HepG2 (cell line): ENCODE measurements around the gene FOXR1. TPM values are rescaled to one million over a fixed set of nuclear protein-coding genes. Genes with fewer than 3 reads are reported as not detected.

ENCODE experiments used
- ASH2L ChIP-seq: fragments of 300-600, 200-600 bp; sonication (generic); IDR thresholded peaks from 2 replicates; pipeline ENCODE4 v1.7.0; 2017; ENCODE audit warnings: low read depth, mild to moderate bottlenecking, moderate library complexity, mixed read lengths, low read length; ENCODE audit not compliant: insufficient read length
- CBFB ChIP-seq: sonication (generic); formaldehyde crosslinking; IDR thresholded peaks from 2 replicates; pipeline ENCODE4 v1.4.0; 2020; ENCODE audit warnings: missing genetic modification reagents
- GATA4 ChIP-seq: sonication (generic); IDR thresholded peaks from 2 replicates; pipeline ENCODE4 v1.6.1; 2016; ENCODE audit warnings: antibody characterized with exemption, low read depth, borderline replicate concordance
- GATAD2A ChIP-seq: IDR thresholded peaks from 2 replicates; pipeline ENCODE4 v1.6.1; 2016
- IRF2 ChIP-seq: IDR thresholded peaks from 2 replicates; pipeline ENCODE4 v1.6.1; 2018; ENCODE audit warnings: missing genetic modification reagents, missing compliant biosample characterization
- MATR3 ChIP-seq: sonication (generic); formaldehyde crosslinking; IDR thresholded peaks from 2 replicates; pipeline ENCODE4 v1.4.0; 2020; ENCODE audit warnings: missing genetic modification reagents
- PITX1 ChIP-seq: sonication (generic); formaldehyde crosslinking; IDR thresholded peaks from 2 replicates; pipeline ENCODE4 v1.5.1; 2020; ENCODE audit warnings: mild to moderate bottlenecking, missing genetic modification reagents
- REPIN1 ChIP-seq: sonication (generic); formaldehyde crosslinking; IDR thresholded peaks from 2 replicates; pipeline ENCODE4 v1.8.0; 2022; ENCODE audit warnings: missing genetic modification reagents, low read depth, mild to moderate bottlenecking, borderline replicate concordance
- SAFB2 ChIP-seq: sonication (generic); formaldehyde crosslinking; IDR thresholded peaks from 2 replicates; pipeline ENCODE4 v1.5.1; 2020; ENCODE audit warnings: missing genetic modification reagents, low read depth, mild to moderate bottlenecking, borderline replicate concordance
- SAP130 ChIP-seq: IDR thresholded peaks from 2 replicates; pipeline ENCODE4 v1.6.1; 2016; ENCODE audit warnings: low read depth
- ZFX ChIP-seq: sonication (generic); formaldehyde crosslinking; IDR thresholded peaks from 2 replicates; pipeline ENCODE4 v1.4.0; 2020; ENCODE audit warnings: mild to moderate bottlenecking, low read depth, missing genetic modification reagents, moderate library complexity
- ZNF468 ChIP-seq: sonication (generic); formaldehyde crosslinking; IDR thresholded peaks from 2 replicates; pipeline ENCODE4 v1.8.0; 2022; ENCODE audit warnings: mild to moderate bottlenecking, moderate library complexity, missing genetic modification reagents
- ZNF607 ChIP-seq: sonication (generic); formaldehyde crosslinking; IDR thresholded peaks from 2 replicates; pipeline ENCODE4 v1.5.1; 2020; ENCODE audit warnings: missing genetic modification reagents, mild to moderate bottlenecking, borderline replicate concordance
- polyA plus RNA-seq, 8 experiments: library from polyadenylated mRNA; depleted of rRNA in 3 of 8; stranded (reverse) in 7 of 8; unstranded in 1 of 8; fragments of >200 nt; fragmentation: Illumina TruSeq in 4 of 8; extraction: Trizol in 4 of 8; gene quantifications; 2 replicates each; pipeline versions ENCODE4 v1.2.1 to v1.2.3, GENCODE V29; 2011 to 2016; ENCODE audit warnings: low read depth in 4 of 8, missing spikeins in 1 of 8, mixed read lengths in 1 of 8; ENCODE audit not compliant: insufficient read depth in 1 of 8
- total RNA-seq, 5 experiments: library from RNA; depleted of rRNA; stranded (reverse); fragments of >200 nt; fragmentation: Illumina TruSeq; extraction: Trizol; gene quantifications; 2 replicates each; pipeline ENCODE4 v1.2.3, GENCODE V29; 2016; ENCODE audit warnings: low read depth in 1 of 5
- TF ChIP-seq, protein P1 (sequence below): sonication (generic); formaldehyde crosslinking; conservative IDR thresholded peaks from 2 replicates; pipeline ENCODE4 v1.8.0; 2022; ENCODE audit warnings: missing genetic modification reagents
- TF ChIP-seq, protein P2 (sequence below), 2 experiments: sonication (generic) in 1 of 2; formaldehyde crosslinking in 1 of 2; IDR thresholded peaks; 2 replicates each; pipeline versions ENCODE4 v1.5.1 to v1.6.1; 2011 to 2020; ENCODE audit warnings: borderline replicate concordance in 1 of 2, low read depth in 1 of 2, low read length in 1 of 2, mild to moderate bottlenecking in 1 of 2, missing genetic modification reagents in 1 of 2, moderate library complexity in 1 of 2
- TF ChIP-seq, protein P3 (sequence below): sonication (generic); formaldehyde crosslinking; IDR thresholded peaks from 2 replicates; pipeline ENCODE4 v1.9.0; 2021; ENCODE audit warnings: missing genetic modification reagents, mild to moderate bottlenecking, borderline replicate concordance
- TF ChIP-seq, protein P4 (sequence below): sonication (generic); formaldehyde crosslinking; IDR thresholded peaks from 2 replicates; pipeline ENCODE4 v1.5.1; 2020; ENCODE audit warnings: mild to moderate bottlenecking, missing genetic modification reagents, moderate library complexity

FOXR1 gene
- total and polyA plus RNA-seq, 2 of the 13 experiments (the other 11 are each of a cell fraction or from before 2014, with no cell fraction given), result not detected

DNA sequence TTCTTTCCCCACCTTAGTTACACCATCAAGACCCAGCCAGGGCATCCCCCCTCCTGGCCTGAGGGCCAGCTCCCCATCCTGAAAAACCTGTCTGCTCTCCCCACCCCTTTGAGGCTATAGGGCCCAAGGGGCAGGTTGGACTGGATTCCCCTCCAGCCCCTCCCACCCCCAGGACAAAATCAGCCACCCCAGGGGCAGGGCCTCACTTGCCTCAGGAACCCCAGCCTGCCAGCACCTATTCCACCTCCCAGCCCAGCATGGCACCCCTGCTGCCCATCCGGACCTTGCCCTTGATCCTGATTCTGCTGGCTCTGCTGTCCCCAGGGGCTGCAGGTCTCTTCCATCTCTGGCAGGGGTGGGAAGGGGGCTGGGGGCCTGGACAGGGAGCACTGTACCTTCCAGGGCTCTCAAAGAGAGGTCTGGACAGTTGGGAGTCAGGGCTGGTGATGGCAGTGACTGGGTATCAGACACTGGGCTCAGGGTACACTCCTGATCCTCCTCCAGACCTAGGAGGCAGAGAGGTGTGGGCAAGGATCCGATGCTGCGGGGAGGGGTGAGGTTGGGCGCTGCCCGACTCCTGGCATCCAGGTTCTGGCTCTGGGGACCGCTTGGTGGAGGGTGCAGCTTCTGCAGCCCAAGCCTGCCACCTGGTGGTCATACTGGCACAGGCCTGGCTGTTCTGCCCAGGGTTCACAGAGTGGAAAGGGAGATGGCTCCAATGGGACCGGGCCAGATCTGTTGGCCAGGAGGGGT lies 15.3 kb upstream of the FOXR1 start, which contains the start of gene UPK2 (continued):
- TF ChIP-seq CBFB (CRISPR knock-in tag) (no peak), GATA4 (no peak), MATR3 (CRISPR knock-in tag) (no peak), PITX1 (CRISPR knock-in tag) (no peak), SAFB2 (no peak), ZNF468 (CRISPR knock-in tag) (no peak), SAP130 (peak; percentile 31; the same call in 1 of the 2 replicates), ZFX (peak; percentile 42; the same call in 1 of the 2 replicates), ASH2L (no peak), ZNF607 (CRISPR knock-in tag) (no peak), GATAD2A (CRISPR knock-in tag) (no peak), REPIN1 (CRISPR knock-in tag) (no peak), IRF2 (CRISPR knock-in tag) (peak; percentile 52; the same call in 1 of the 2 replicates)
- TF ChIP-seq, protein P1, sequence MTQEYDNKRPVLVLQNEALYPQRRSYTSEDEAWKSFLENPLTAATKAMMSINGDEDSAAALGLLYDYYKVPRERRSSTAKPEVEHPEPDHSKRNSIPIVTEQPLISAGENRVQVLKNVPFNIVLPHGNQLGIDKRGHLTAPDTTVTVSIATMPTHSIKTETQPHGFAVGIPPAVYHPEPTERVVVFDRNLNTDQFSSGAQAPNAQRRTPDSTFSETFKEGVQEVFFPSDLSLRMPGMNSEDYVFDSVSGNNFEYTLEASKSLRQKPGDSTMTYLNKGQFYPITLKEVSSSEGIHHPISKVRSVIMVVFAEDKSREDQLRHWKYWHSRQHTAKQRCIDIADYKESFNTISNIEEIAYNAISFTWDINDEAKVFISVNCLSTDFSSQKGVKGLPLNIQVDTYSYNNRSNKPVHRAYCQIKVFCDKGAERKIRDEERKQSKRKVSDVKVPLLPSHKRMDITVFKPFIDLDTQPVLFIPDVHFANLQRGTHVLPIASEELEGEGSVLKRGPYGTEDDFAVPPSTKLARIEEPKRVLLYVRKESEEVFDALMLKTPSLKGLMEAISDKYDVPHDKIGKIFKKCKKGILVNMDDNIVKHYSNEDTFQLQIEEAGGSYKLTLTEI (CRISPR knock-in tag), result no peak
- TF ChIP-seq, protein P2, sequence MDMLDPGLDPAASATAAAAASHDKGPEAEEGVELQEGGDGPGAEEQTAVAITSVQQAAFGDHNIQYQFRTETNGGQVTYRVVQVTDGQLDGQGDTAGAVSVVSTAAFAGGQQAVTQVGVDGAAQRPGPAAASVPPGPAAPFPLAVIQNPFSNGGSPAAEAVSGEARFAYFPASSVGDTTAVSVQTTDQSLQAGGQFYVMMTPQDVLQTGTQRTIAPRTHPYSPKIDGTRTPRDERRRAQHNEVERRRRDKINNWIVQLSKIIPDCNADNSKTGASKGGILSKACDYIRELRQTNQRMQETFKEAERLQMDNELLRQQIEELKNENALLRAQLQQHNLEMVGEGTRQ (IDR thresholded peaks at IDR 0.05; ENCODE audit: low read depth, low read length), result no peak
- TF ChIP-seq, protein P2 (CRISPR knock-in tag; IDR thresholded peaks at IDR 0.05; ENCODE audit: borderline replicate concordance), result no peak
- TF ChIP-seq, protein P3, sequence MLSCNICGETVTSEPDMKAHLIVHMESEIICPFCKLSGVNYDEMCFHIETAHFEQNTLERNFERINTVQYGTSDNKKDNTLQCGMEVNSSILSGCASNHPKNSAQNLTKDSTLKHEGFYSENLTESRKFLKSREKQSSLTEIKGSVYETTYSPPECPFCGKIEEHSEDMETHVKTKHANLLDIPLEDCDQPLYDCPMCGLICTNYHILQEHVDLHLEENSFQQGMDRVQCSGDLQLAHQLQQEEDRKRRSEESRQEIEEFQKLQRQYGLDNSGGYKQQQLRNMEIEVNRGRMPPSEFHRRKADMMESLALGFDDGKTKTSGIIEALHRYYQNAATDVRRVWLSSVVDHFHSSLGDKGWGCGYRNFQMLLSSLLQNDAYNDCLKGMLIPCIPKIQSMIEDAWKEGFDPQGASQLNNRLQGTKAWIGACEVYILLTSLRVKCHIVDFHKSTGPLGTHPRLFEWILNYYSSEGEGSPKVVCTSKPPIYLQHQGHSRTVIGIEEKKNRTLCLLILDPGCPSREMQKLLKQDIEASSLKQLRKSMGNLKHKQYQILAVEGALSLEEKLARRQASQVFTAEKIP (CRISPR knock-in tag), result no peak
- TF ChIP-seq, protein P4, sequence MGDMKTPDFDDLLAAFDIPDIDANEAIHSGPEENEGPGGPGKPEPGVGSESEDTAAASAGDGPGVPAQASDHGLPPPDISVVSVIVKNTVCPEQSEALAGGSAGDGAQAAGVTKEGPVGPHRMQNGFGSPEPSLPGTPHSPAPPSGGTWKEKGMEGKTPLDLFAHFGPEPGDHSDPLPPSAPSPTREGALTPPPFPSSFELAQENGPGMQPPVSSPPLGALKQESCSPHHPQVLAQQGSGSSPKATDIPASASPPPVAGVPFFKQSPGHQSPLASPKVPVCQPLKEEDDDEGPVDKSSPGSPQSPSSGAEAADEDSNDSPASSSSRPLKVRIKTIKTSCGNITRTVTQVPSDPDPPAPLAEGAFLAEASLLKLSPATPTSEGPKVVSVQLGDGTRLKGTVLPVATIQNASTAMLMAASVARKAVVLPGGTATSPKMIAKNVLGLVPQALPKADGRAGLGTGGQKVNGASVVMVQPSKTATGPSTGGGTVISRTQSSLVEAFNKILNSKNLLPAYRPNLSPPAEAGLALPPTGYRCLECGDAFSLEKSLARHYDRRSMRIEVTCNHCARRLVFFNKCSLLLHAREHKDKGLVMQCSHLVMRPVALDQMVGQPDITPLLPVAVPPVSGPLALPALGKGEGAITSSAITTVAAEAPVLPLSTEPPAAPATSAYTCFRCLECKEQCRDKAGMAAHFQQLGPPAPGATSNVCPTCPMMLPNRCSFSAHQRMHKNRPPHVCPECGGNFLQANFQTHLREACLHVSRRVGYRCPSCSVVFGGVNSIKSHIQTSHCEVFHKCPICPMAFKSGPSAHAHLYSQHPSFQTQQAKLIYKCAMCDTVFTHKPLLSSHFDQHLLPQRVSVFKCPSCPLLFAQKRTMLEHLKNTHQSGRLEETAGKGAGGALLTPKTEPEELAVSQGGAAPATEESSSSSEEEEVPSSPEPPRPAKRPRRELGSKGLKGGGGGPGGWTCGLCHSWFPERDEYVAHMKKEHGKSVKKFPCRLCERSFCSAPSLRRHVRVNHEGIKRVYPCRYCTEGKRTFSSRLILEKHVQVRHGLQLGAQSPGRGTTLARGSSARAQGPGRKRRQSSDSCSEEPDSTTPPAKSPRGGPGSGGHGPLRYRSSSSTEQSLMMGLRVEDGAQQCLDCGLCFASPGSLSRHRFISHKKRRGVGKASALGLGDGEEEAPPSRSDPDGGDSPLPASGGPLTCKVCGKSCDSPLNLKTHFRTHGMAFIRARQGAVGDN (CRISPR knock-in tag), result peak; percentile 38
